ENCODE measurements around the gene ADD1. TPM values are rescaled to one million over a fixed set of nuclear protein-coding genes. Genes with fewer than 3 reads are reported as not detected.
A peak's percentile ranks its signal among the peaks of the same experiment; 100 is the strongest.

Gene ADD1
- total RNA-seq, 6 experiments from 2014 or later: 94.4 to 120 (median 103) TPM

DNA sequence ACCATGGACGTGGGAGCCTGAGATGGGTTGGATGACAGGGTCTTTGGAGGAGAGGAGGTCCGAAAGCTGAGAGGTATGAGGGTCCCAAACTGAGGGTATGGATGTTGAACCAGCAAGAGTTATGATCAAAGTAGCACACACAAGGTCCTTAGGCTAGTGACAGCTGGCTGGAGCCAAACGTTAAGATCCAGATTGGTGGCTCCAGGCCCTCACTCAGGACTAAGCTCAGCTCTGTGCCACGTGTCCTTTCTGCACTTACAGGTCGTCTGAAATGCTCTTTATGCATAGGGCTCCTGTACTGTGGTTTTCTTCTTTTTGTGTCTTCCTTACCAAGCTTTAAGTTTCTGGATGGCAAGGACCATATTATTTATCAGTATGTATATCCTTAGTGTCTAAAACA lies 35.4 kb downstream of the ADD1 start:
- DNase-seq: no peak
- ATAC-seq: peak in 1 of 4 donors; percentile 22
- H3K27ac ChIP-seq: no peak overlapping the region
- intact Hi-C loops (cut with DNase I): no loop called here
- WGBS (ENCODE audit: insufficient coverage, low coverage, low lambda C conversion rate, missing lambda C conversion rate): no CpG with 5 or more reads among the region's 5 CpGs
- no peaks in the 10 kb centered on the region for H3K9me3 ChIP-seq
- peaks cover 0 to under 1% (median 0%) of the 10 kb centered on the region in 4 donors for H3K4me1 ChIP-seq
- no peaks in the 10 kb centered on the region for H3K27me3 ChIP-seq
- H3K4me3 ChIP-seq: no peak overlapping the region
- H3K36me3 ChIP-seq: peaks cover 0 to 39% (median 10%) of the 10 kb centered on the region in 4 donors
- TF ChIP-seq POLR2A (IDR thresholded peaks at IDR 0.05): no peak
- TF ChIP-seq, protein P1, sequence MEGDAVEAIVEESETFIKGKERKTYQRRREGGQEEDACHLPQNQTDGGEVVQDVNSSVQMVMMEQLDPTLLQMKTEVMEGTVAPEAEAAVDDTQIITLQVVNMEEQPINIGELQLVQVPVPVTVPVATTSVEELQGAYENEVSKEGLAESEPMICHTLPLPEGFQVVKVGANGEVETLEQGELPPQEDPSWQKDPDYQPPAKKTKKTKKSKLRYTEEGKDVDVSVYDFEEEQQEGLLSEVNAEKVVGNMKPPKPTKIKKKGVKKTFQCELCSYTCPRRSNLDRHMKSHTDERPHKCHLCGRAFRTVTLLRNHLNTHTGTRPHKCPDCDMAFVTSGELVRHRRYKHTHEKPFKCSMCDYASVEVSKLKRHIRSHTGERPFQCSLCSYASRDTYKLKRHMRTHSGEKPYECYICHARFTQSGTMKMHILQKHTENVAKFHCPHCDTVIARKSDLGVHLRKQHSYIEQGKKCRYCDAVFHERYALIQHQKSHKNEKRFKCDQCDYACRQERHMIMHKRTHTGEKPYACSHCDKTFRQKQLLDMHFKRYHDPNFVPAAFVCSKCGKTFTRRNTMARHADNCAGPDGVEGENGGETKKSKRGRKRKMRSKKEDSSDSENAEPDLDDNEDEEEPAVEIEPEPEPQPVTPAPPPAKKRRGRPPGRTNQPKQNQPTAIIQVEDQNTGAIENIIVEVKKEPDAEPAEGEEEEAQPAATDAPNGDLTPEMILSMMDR (IDR thresholded peaks at IDR 0.05): no peak

DNA sequence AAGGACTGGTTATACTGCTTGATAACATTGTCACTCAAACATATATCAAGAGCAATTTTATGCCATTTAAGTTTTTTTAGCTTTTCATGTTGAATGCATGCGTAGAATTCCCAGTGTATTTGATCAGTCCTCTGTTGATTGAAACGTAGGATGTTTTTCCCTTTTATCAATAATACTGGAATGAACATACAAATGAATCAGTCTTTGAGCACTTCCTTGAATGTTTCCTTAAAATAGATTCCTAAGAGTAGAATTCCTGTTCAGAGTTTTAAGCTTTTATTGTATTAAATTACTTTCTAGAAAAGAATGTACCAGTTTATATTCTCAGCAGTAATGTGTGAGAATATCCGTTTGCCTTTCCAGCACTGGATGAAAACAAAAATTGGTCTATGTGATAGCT lies 37.8 kb downstream of the ADD1 start:
- H3K36me3 ChIP-seq: peaks cover 0 to 53% (median 19%) of the 10 kb centered on the region in 4 donors
- intact Hi-C loops (cut with DNase I): no loop called here
- 63% methylated on average over 3 of the region's 3 CpGs for WGBS (ENCODE audit: insufficient coverage, low coverage, low lambda C conversion rate, missing lambda C conversion rate)

DNA sequence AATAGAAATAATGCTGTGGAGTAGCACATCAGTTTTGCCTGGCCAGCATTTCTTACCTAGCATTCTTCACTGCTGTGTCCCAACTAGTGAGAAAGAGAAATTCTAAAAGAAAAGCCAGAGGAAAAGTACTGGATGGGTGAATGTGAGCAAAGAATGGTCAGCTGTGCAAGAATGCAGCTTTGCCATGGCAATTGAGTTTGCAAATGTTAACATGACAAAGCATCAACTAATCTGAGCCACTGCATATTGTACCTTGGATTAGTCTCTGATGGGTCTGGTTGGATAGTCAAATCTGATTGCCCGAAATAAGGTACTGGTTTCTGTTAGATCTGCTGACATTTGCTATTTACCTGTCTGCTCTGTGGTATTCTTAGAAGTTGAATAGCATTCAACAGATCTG lies 38.7 kb downstream of the ADD1 start:
- WGBS (ENCODE audit: insufficient coverage, low coverage, low lambda C conversion rate, missing lambda C conversion rate): 75% methylated on average over 1 of the region's 1 CpG
- H3K4me3 ChIP-seq: no peak overlapping the region
- intact Hi-C loops (cut with DNase I): no loop called here
- no peak for DNase-seq
- TF ChIP-seq, protein P1 (IDR thresholded peaks at IDR 0.05): no peak
- no peak for TF ChIP-seq POLR2A (IDR thresholded peaks at IDR 0.05)
- H3K9me3 ChIP-seq: no peaks in the 10 kb centered on the region
- H3K36me3 ChIP-seq: peaks cover 0 to 58% (median 23%) of the 10 kb centered on the region in 4 donors
- no peaks in the 10 kb centered on the region for H3K27me3 ChIP-seq
- H3K27ac ChIP-seq: no peak overlapping the region
- ATAC-seq: no peak
- no peaks in the 10 kb centered on the region for H3K4me1 ChIP-seq

More for the DNA sequence above, 37.8 kb downstream of the ADD1 start:
- no peak for TF ChIP-seq POLR2A (IDR thresholded peaks at IDR 0.05)
- TF ChIP-seq, protein P1 (IDR thresholded peaks at IDR 0.05): no peak
- no peak for DNase-seq
- Histone ChIP-seq H3K27ac (no peak overlapping the region), H3K4me3 (no peak overlapping the region), H3K4me1 (no peaks in the 10 kb centered on the region), H3K27me3 (no peaks in the 10 kb centered on the region), H3K9me3 (no peaks in the 10 kb centered on the region)
- ATAC-seq: no peak

DNA sequence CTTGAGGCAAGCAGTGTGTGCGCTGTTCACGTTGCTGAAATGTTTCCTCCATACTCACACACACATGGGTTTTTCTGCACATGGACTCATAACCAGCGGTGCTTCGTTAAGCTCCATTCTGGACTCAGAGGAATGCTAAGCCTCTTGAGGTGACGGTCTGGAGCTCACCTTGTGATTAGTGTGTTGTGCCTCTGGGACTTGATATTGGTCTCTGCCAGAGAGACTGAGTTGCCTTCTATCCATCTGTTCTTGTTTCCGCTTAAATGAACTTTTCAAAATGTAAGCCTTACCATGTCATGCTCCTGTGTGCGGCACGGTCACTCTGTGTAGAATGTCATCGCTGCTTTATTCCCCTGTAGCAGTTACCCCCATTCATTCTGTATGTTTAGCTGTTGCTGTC lies 42.5 kb downstream of the ADD1 start:
- intact Hi-C loops (cut with DNase I): no loop called here
- no peak for TF ChIP-seq POLR2A (IDR thresholded peaks at IDR 0.05)
- TF ChIP-seq, protein P1 (IDR thresholded peaks at IDR 0.05): no peak
- H3K4me1 ChIP-seq: no peaks in the 10 kb centered on the region
- no peak for ATAC-seq
- H3K27me3 ChIP-seq: no peaks in the 10 kb centered on the region
- H3K36me3 ChIP-seq: peaks cover 0 to 54% (median 23%) of the 10 kb centered on the region in 4 donors
- no peak overlapping the region for H3K27ac ChIP-seq
- 96% methylated on average over 9 of the region's 9 CpGs for WGBS (ENCODE audit: insufficient coverage, low coverage, low lambda C conversion rate, missing lambda C conversion rate)
- DNase-seq: no peak
- H3K9me3 ChIP-seq: no peaks in the 10 kb centered on the region
- no peak overlapping the region for H3K4me3 ChIP-seq

DNA sequence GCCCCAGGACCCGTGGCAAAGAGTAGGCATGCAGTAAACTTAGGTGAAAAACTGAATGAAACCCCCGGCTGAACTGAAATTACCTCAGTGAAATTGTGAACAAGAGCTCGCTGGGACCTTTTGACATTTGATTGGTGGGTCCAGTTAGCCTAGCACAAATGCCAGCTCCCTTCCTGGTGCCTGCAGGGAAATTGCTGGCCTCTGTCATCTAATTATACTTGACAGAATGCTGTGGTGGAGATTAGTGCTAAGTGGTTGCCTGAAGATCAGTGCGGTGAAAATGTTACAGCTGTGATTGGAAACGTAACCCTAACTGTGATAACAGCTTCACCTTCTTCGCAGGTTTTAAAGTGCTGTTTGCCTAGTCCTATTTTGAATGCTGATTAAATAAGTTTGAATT lies 43.0 kb downstream of the ADD1 start:
- Histone ChIP-seq H3K27ac (no peak overlapping the region), H3K27me3 (no peaks in the 10 kb centered on the region), H3K36me3 (peaks cover 0 to 52% (median 23%) of the 10 kb centered on the region in 4 donors), H3K4me1 (no peaks in the 10 kb centered on the region), H3K4me3 (no peak overlapping the region), H3K9me3 (no peaks in the 10 kb centered on the region)
- 73% methylated on average over 6 of the region's 6 CpGs for WGBS (ENCODE audit: insufficient coverage, low coverage, low lambda C conversion rate, missing lambda C conversion rate)
- TF ChIP-seq POLR2A (IDR thresholded peaks at IDR 0.05): no peak
- TF ChIP-seq, protein P1 (IDR thresholded peaks at IDR 0.05): no peak
- intact Hi-C loops (cut with DNase I): no loop called here
- ATAC-seq (no peak), DNase-seq (no peak)

All from right lobe of liver (tissue), 6 donors.